ENCODE data around the gene DHRSX. TPM values are rescaled to one million over a fixed set of nuclear protein-coding genes. Genes with fewer than 3 reads are reported as not detected.
A peak's percentile ranks its signal among the peaks of the same experiment; 100 is the strongest.
"Not testable (repeated sequence)": the region's sequence is repeated elsewhere in the genome, so short reads cannot be mapped to it uniquely, and the experiment has no call there.

DHRSX gene
- total and polyA plus RNA-seq, 9 of the 15 experiments (the other 6 are each of a cell fraction or from before 2014, with no cell fraction given), result 0.59 to 11.0 (median 6.2) TPM

GRCh38 chrX:2519638-2520037 lies 18.9 kb upstream of the DHRSX start:
- DNase-seq (ENCODE audit: extremely low read depth in 1 of 4, low spot score in 3 of 4); POLR2A ChIA-PET; H3K9me1 ChIP-seq (ENCODE audit: control insufficient read depth, insufficient read depth, low read length); CTCF ChIA-PET (ENCODE audit: low intra/inter-chr PET ratio); H2AFZ ChIP-seq (ENCODE audit: low read depth, low read length); H4K20me1 ChIP-seq (replicated peaks; ENCODE audit: control insufficient read depth, insufficient read depth, low read length); H3K27me3 ChIP-seq (ENCODE audit: control insufficient read depth in 2 of 2, insufficient read depth in 2 of 2, low read length in 2 of 2); in situ Hi-C loops (cut with MboI); H3K9me3 ChIP-seq (replicated peaks; ENCODE audit: control insufficient read depth, insufficient read depth, low read depth, low read length); H3K79me2 ChIP-seq (ENCODE audit: control insufficient read depth, insufficient read depth, low read length); H3K36me3 ChIP-seq (ENCODE audit: control insufficient read depth, insufficient read depth, low read length); FAIRE-seq; H3K4me1 ChIP-seq (replicated peaks in 1 of 2; ENCODE audit: control insufficient read depth in 2 of 2, insufficient read depth in 2 of 2, low read length in 2 of 2); ATAC-seq; intact Hi-C loops (cut with micrococcal nuclease); H3K4me3 ChIP-seq; H3K9ac ChIP-seq (ENCODE audit: insufficient read depth in 1 of 2, low read depth in 2 of 2, low read length in 2 of 2); BruUV-seq (replicated peaks); H3K27ac ChIP-seq (ENCODE audit: extremely low read depth, low read depth, low read length); H3K4me2 ChIP-seq (ENCODE audit: insufficient read depth, low read length); TF ChIP-seq ATF1 (CRISPR knock-in tag; IDR thresholded peaks at IDR 0.05): not testable (repeated sequence)
- TF ChIP-seq EHMT2 (IDR thresholded peaks at IDR 0.05) (peak; percentile 71), ATF1 (tag; IDR thresholded peaks at IDR 0.05) (peak; percentile 30; the same call in 1 of the 2 replicates), MTA1 (IDR thresholded peaks at IDR 0.05; ENCODE audit: borderline replicate concordance) (peak; percentile 74), CTBP1 (IDR thresholded peaks at IDR 0.05; ENCODE audit: borderline replicate concordance) (peak; percentile 70), KDM1A (IDR thresholded peaks at IDR 0.05) (peak; percentile 49 to 61; a peak in 3 of 4 replicates), ZBTB2 (IDR thresholded peaks at IDR 0.05) (0 out of 2 replicates have a peak, but pooled peaks have one; percentile 29), HDAC1 (IDR thresholded peaks at IDR 0.05) (peak in 1 of 2 experiments; percentile 81; a peak in 2 of 4 replicates)
- 10% methylated on average over 2 of the region's 3 CpGs for WGBS (ENCODE audit: insufficient coverage, low coverage, missing lambda C conversion rate)
